GM12878 (cell line): ENCODE results near the gene IGFBP2.

Source experiments
- NR2C2 ChIP-seq: IDR thresholded peaks from 2 replicates; pipeline ENCODE4 v1.6.1; 2011; ENCODE audit warnings: borderline replicate concordance, low read depth; ENCODE audit not compliant: control insufficient read depth, insufficient read length
- RCOR1 ChIP-seq: conservative IDR thresholded peaks from 2 replicates; pipeline ENCODE4 v1.6.1; 2012; ENCODE audit warnings: low read depth, low read length, improper control_type of control experiment

DNA sequence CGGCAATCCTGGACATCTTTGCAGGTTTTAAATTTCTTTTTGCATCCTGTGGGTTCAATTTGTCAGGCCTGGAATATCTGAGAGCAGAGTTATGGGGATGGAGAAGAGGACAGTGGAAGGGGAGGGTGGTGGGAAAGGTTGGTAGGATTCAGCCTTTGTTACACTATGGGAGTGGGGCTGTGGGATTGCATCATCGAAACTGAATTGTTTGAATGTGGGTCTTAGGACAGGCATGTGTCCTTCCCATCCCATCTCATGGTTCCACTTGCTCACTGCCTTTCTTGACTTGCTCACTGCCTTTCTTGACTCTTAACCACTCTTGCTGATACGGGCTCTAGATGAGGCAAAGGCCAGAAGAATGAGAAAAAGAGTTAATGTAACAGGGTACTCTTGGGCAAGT is 12.9 kb downstream of the IGFBP2 start:
- no peak for TF ChIP-seq RCOR1
- TF ChIP-seq NR2C2, result no peak
